HepG2 (cell line): Measurements from ENCODE around the gene RAB8A. TPM values are rescaled to one million over a fixed set of nuclear protein-coding genes. Genes with fewer than 3 reads are reported as not detected.

Experiments
- DRAP1 ChIP-seq: IDR thresholded peaks from 2 replicates; pipeline ENCODE4 v1.6.1; 2016; ENCODE audit warnings: missing genetic modification reagents, missing compliant biosample characterization
- E2F5 ChIP-seq: sonication (generic); formaldehyde crosslinking; conservative IDR thresholded peaks from 2 replicates; pipeline ENCODE4 v1.4.0; 2020; ENCODE audit warnings: missing genetic modification reagents
- HMGXB3 ChIP-seq: sonication (generic); formaldehyde crosslinking; IDR thresholded peaks from 2 replicates; pipeline ENCODE4 v1.4.0; 2020; ENCODE audit warnings: missing genetic modification reagents, borderline replicate concordance
- HNRNPK ChIP-seq: fragments of 200-400 bp; formaldehyde crosslinking; IDR thresholded peaks from 2 replicates; pipeline ENCODE4 v1.6.1; 2018; ENCODE audit warnings: low read length, low read depth, moderate library complexity, mild to moderate bottlenecking; ENCODE audit not compliant: poor library complexity, severe bottlenecking
- KDM2A ChIP-seq: sonication (generic); formaldehyde crosslinking; IDR thresholded peaks from 2 replicates; pipeline ENCODE4 v1.4.0; 2020; ENCODE audit warnings: low read depth, missing genetic modification reagents, borderline replicate concordance
- NFKBIZ ChIP-seq: IDR thresholded peaks from 2 replicates; pipeline ENCODE4 v1.6.1; 2018; ENCODE audit warnings: missing genetic modification reagents, missing compliant biosample characterization
- RARA ChIP-seq: IDR thresholded peaks from 2 replicates; pipeline ENCODE4 v1.6.1; 2016; ENCODE audit warnings: missing genetic modification reagents, missing compliant biosample characterization
- SRY ChIP-seq: sonication (generic); formaldehyde crosslinking; IDR thresholded peaks from 2 replicates; pipeline ENCODE4 v1.8.0; 2022; ENCODE audit warnings: mild to moderate bottlenecking, missing genetic modification reagents
- YEATS4 ChIP-seq: sonication (generic); formaldehyde crosslinking; IDR thresholded peaks from 2 replicates; pipeline ENCODE4 v1.4.0; 2020; ENCODE audit warnings: missing genetic modification reagents, borderline replicate concordance
- YY1 ChIP-seq: IDR thresholded peaks from 2 replicates; pipeline ENCODE4 v1.6.1; 2011; ENCODE audit warnings: low read length, low read depth, moderate library complexity, mild to moderate bottlenecking; ENCODE audit not compliant: insufficient read depth, insufficient replicate concordance
- ZBTB10 ChIP-seq: sonication (generic); formaldehyde crosslinking; IDR thresholded peaks from 2 replicates; pipeline ENCODE4 v1.4.0; 2020; ENCODE audit warnings: missing genetic modification reagents, borderline replicate concordance
- ZHX1 ChIP-seq: sonication (generic); formaldehyde crosslinking; IDR thresholded peaks from 2 replicates; pipeline ENCODE4 v1.8.1; 2022; ENCODE audit warnings: low read depth, mild to moderate bottlenecking, missing genetic modification reagents
- ZNF30 ChIP-seq: sonication (generic); formaldehyde crosslinking; IDR thresholded peaks from 2 replicates; pipeline ENCODE4 v1.5.0; 2020; ENCODE audit warnings: mild to moderate bottlenecking, missing genetic modification reagents
- ZNF431 ChIP-seq: sonication (generic); formaldehyde crosslinking; IDR thresholded peaks from 2 replicates; pipeline ENCODE4 v1.9.0; 2022; ENCODE audit warnings: missing genetic modification reagents, low read depth, mild to moderate bottlenecking, borderline replicate concordance
- ZNF558 ChIP-seq: sonication (generic); formaldehyde crosslinking; IDR thresholded peaks from 2 replicates; pipeline ENCODE4 v1.9.0; 2022; ENCODE audit warnings: mild to moderate bottlenecking, missing genetic modification reagents, borderline replicate concordance
- ZNF891 ChIP-seq: sonication (generic); formaldehyde crosslinking; IDR thresholded peaks from 2 replicates; pipeline ENCODE4 v1.5.0; 2020; ENCODE audit warnings: mild to moderate bottlenecking, missing genetic modification reagents
- polyA plus RNA-seq, 8 experiments: library from polyadenylated mRNA; depleted of rRNA in 3 of 8; stranded (reverse) in 7 of 8; unstranded in 1 of 8; fragments of >200 nt; fragmentation: Illumina TruSeq in 4 of 8; extraction: Trizol in 4 of 8; gene quantifications; 2 replicates each; pipeline versions ENCODE4 v1.2.1 to v1.2.3, GENCODE V29; 2011 to 2016; ENCODE audit warnings: low read depth in 4 of 8, missing spikeins in 1 of 8, mixed read lengths in 1 of 8; ENCODE audit not compliant: insufficient read depth in 1 of 8
- total RNA-seq, 5 experiments: library from RNA; depleted of rRNA; stranded (reverse); fragments of >200 nt; fragmentation: Illumina TruSeq; extraction: Trizol; gene quantifications; 2 replicates each; pipeline ENCODE4 v1.2.3, GENCODE V29; 2016; ENCODE audit warnings: low read depth in 1 of 5

The RAB8A gene
- total and polyA plus RNA-seq, 2 of the 13 experiments (the other 11 are each of a cell fraction or from before 2014, with no cell fraction given) = 36.7 to 45.0 TPM

GRCh38 chr19:16076154-16076957, 35.3 kb upstream of the RAB8A start, which contains the start of gene TPM4 (continued):
- TF ChIP-seq DRAP1 (peak; percentile 25; the same call in 1 of the 2 replicates), E2F5 (0 out of 2 replicates have a peak, but pooled peaks have one; percentile 43), ZNF30 (CRISPR knock-in tag) (no peak), HMGXB3 (CRISPR knock-in tag) (no peak), YY1 (peak; percentile 57), HNRNPK (peak; percentile 14), KDM2A (CRISPR knock-in tag) (no peak; the same call in 1 of the 2 replicates), ZHX1 (CRISPR knock-in tag) (peak; percentile 76; the same call in 1 of the 2 replicates), YEATS4 (CRISPR knock-in tag) (peak; percentile 57), ZNF558 (peak; percentile 67; the same call in 1 of the 2 replicates), RARA (peak; percentile 17), NFKBIZ (CRISPR knock-in tag) (no peak), ZNF431 (peak; percentile 88), SRY (peak; percentile 18; the same call in 1 of the 2 replicates), ZNF891 (CRISPR knock-in tag) (no peak), ZBTB10 (no peak; the same call in 1 of the 2 replicates)
